Gastroesophageal sphincter (tissue), 4 donors: ENCODE results near the gene TAF10. TPM values are rescaled to one million over a fixed set of nuclear protein-coding genes. Genes with fewer than 3 reads are reported as not detected.

Source experiments
- ATAC-seq: fragments of 150-250 bp; one replicate; pipeline ENCODE4 v1.9.1; 2016; ENCODE audit warnings: mild to moderate bottlenecking, moderate library complexity
- H3K27ac ChIP-seq, 4 donors: fragments of 200-600 bp; sonication (generic) in 3 of 4; 1 replicate in 3 of 4; 2 replicates in 1 of 4; pipeline ENCODE4 v1.5.1; 2016 to 2019
- H3K27me3 ChIP-seq: fragments of 200-600 bp; sonication (generic); one replicate; pipeline ENCODE4 v1.5.1; 2019
- H3K36me3 ChIP-seq, 2 donors: fragments of 200-600 bp; sonication (generic); one replicate each; pipeline ENCODE4 v1.5.1; 2019; ENCODE audit warnings: control low read depth in 1 of 2
- H3K4me1 ChIP-seq, 3 donors: fragments of 200-600 bp; sonication (generic); 1 replicate in 2 of 3; 2 replicates in 1 of 3; pipeline ENCODE4 v1.5.1; 2016 to 2019; ENCODE audit warnings: control low read depth in 2 of 3
- H3K4me3 ChIP-seq, 2 donors: fragments of 200-600 bp; sonication (generic); one replicate each; pipeline ENCODE4 v1.5.1; 2019; ENCODE audit warnings: mild to moderate bottlenecking in 1 of 2, moderate library complexity in 1 of 2
- H3K9me3 ChIP-seq, 3 donors: fragments of 200-600 bp; sonication (generic); one replicate each; pipeline ENCODE4 v1.5.1; 2017 to 2019; ENCODE audit warnings: control low read depth in 2 of 3
- EP300 ChIP-seq: sonication (generic); formaldehyde crosslinking; IDR thresholded peaks from one replicate; pipeline ENCODE4 v1.6.1; 2017; ENCODE audit warnings: antibody characterized with exemption, mild to moderate bottlenecking
- POLR2A ChIP-seq, 2 donors: fragments of 450-650 bp; IDR thresholded peaks; one replicate each; pipeline ENCODE4 v1.6.1; 2017; ENCODE audit warnings: antibody characterized with exemption in 2 of 2, mild to moderate bottlenecking in 2 of 2, moderate library complexity in 1 of 2
- POLR2AphosphoS5 ChIP-seq: sonication (generic); formaldehyde crosslinking; IDR thresholded peaks from one replicate; pipeline ENCODE4 v1.6.1; 2017; ENCODE audit warnings: antibody characterized with exemption
- WGBS, 2 donors: methylation state at CpG; one replicate each; pipeline ENCODE4 v1.1.5; 2018; ENCODE audit warnings: low coverage in 1 of 2; 5-methylcytosine and 5-hydroxymethylcytosine counted together
- total RNA-seq, 4 donors: library from RNA; depleted of rRNA; stranded (reverse); fragments of >200 nt; gene quantifications; one replicate each; pipeline ENCODE4 v1.1.0, GENCODE V29; 2016
- TF ChIP-seq, protein P1 (sequence below), 4 experiments: fragments of 200-600 bp in 2 of 4; fragments of 450-650 bp in 2 of 4; sonication (generic) in 1 of 4; IDR thresholded peaks; one replicate each; pipeline ENCODE4 v1.5.1; 2017 to 2019; ENCODE audit warnings: antibody characterized with exemption in 4 of 4, mild to moderate bottlenecking in 2 of 4, moderate library complexity in 2 of 4

The TAF10 gene
- total RNA-seq, 4 donors from 2014 or later = 21.7 to 41.1 (median 35.4) TPM

DNA sequence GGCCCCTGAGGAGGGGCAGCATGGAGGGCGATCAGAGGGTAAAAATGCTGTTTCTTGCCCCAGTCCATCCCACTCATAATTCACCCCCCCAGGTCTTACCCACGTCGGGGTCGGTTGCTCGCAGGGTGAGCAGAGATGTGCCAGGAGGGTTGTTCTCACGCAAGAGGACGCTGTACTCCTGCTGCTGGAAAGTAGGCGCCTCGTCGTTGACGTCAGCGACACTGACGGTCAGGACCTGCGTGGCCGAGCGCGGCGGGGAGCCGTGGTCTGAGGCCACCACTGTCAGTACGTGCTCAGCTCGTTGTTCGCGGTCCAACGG lies 17.5 kb upstream of the TAF10 start:
- 89% methylated on average over 7 of the region's 24 CpGs; no CpG with 5 or more reads in 1 of the 2 donors for WGBS, 2 donors
- H3K4me1 ChIP-seq = peaks cover 0 to 16% (median under 1%) of the 10 kb centered on the region in 3 donors
- H3K27me3 ChIP-seq = no peaks in the 10 kb centered on the region
- H3K27ac ChIP-seq = no peak overlapping the region
- ATAC-seq = no peak
- no peaks in the 10 kb centered on the region for H3K9me3 ChIP-seq
- no peak for TF ChIP-seq POLR2A (IDR thresholded peaks at IDR 0.05)
- TF ChIP-seq POLR2AphosphoS5 = no peak
- TF ChIP-seq EP300 = no peak
- TF ChIP-seq, protein P1, sequence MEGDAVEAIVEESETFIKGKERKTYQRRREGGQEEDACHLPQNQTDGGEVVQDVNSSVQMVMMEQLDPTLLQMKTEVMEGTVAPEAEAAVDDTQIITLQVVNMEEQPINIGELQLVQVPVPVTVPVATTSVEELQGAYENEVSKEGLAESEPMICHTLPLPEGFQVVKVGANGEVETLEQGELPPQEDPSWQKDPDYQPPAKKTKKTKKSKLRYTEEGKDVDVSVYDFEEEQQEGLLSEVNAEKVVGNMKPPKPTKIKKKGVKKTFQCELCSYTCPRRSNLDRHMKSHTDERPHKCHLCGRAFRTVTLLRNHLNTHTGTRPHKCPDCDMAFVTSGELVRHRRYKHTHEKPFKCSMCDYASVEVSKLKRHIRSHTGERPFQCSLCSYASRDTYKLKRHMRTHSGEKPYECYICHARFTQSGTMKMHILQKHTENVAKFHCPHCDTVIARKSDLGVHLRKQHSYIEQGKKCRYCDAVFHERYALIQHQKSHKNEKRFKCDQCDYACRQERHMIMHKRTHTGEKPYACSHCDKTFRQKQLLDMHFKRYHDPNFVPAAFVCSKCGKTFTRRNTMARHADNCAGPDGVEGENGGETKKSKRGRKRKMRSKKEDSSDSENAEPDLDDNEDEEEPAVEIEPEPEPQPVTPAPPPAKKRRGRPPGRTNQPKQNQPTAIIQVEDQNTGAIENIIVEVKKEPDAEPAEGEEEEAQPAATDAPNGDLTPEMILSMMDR (IDR thresholded peaks at IDR 0.05) = no peak
- H3K36me3 ChIP-seq = peaks cover 0 to 95% of the 10 kb centered on the region in 2 donors
- H3K4me3 ChIP-seq = no peak overlapping the region

DNA sequence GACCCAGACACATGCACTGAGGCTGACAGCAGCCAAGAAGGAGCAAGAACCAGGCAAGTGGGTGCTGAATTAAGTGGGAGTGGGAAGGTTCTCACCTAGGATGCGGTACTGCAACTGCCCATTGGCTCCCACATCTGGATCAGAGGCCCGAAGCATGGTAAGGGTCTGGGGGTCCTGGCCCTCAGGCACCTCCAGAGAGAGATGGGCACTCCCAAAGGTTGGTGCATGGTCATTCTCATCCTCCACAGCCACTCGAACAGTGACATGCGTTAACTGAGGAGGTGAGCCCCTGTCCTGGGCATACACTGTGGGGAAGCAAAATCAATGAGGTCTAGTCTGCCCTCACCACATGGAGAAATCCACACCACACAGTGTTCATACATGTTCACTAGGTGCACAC lies 16.5 kb upstream of the TAF10 start:
- no peaks in the 10 kb centered on the region for H3K27me3 ChIP-seq
- 86 to 100% methylated on average over 1 to 2 of the region's 4 CpGs for WGBS, 2 donors
- no peak overlapping the region for H3K27ac ChIP-seq
- H3K4me3 ChIP-seq = no peak overlapping the region
- ATAC-seq = no peak
- no peaks in the 10 kb centered on the region for H3K9me3 ChIP-seq
- H3K36me3 ChIP-seq = peaks cover 0 to 100% of the 10 kb centered on the region in 2 donors
- H3K4me1 ChIP-seq = peaks cover 0 to 6% (median 0%) of the 10 kb centered on the region in 3 donors
- TF ChIP-seq POLR2A (IDR thresholded peaks at IDR 0.05) (no peak), EP300 (no peak)
- TF ChIP-seq, protein P1 (IDR thresholded peaks at IDR 0.05) = no peak

DNA sequence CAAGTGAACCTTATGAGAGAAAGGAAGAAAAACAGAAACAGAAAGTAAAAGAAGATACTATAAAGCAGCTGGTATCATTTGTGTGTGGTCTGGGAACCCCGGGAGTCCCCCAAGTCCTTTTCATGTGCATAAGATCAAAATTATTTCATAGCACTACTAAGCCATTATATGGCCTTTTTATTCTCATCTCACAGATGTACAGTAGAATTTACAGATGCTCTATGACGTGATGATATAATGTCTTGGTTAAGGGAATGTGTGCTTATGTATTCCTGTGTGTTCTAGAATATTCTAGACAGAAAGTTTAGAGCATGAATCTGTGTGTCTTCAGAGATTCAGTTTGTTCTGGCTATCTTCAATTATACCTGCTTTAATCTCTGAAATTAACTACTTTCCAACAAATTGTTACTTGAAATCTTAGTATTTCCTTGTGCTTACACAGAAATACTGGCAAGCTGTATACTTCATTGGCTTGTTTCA lies 15.8 kb upstream of the TAF10 start:
- 61 to 64% methylated on average over 2 of the region's 2 CpGs for WGBS, 2 donors
- H3K36me3 ChIP-seq = peaks cover 0 to 100% of the 10 kb centered on the region in 2 donors

DNA sequence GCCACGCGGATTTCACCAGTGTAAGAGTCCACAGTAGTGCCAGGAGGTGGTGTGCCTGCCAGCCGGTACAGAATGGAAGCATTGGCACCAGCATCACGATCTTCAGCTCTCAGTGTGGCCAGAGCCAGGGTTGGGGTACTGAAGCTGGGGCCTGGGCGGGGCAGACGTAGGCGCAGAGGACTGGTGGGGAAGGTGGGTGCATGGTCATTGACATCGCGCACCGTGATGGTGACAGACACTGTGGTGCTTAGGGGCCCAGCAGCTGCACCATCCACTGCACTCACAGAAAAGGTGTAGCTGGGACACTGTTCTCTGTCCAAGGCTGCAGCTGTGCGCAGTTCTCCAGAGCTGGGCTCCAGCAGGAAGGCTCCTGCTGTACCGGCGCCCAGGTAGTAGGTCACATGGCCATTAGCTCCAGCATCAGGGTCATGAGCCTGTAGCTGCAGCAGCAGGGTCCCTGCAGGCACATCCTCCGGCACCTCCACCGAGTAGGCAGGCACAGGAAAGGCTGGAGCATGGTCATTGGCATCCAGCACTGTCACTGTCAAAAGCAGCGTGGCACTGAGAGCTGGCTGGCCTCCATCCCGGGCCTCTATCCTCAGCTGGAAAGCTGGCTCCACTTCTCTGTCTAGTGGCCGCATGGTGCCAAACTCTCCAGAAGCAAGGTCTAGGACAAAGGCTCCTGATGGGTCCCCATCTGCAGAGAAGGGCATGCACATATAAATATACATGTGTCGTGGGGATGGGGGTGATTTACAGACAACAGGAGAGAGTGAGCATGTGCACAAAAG lies 15.2 kb upstream of the TAF10 start:
- peaks cover 0 to 99% of the 10 kb centered on the region in 2 donors for H3K36me3 ChIP-seq
- no peak overlapping the region for H3K27ac ChIP-seq
- no peak for TF ChIP-seq EP300
- TF ChIP-seq, protein P1 (IDR thresholded peaks at IDR 0.05) = no peak
- TF ChIP-seq POLR2AphosphoS5 = no peak
- TF ChIP-seq POLR2A (IDR thresholded peaks at IDR 0.05) = no peak
- H3K9me3 ChIP-seq = no peaks in the 10 kb centered on the region
- ATAC-seq = no peak
- WGBS, 2 donors = 60 to 68% methylated on average over 1 to 6 of the region's 19 CpGs
- no peaks in the 10 kb centered on the region for H3K4me1 ChIP-seq
- no peak overlapping the region for H3K4me3 ChIP-seq
- H3K27me3 ChIP-seq = no peaks in the 10 kb centered on the region

More for the DNA sequence above, 15.8 kb upstream of the TAF10 start:
- no peak for TF ChIP-seq EP300
- no peak for TF ChIP-seq POLR2AphosphoS5
- TF ChIP-seq, protein P1 (IDR thresholded peaks at IDR 0.05) = no peak
- no peak for TF ChIP-seq POLR2A (IDR thresholded peaks at IDR 0.05)
- ATAC-seq = no peak
- no peaks in the 10 kb centered on the region for H3K9me3 ChIP-seq
- H3K4me1 ChIP-seq = no peaks in the 10 kb centered on the region
- H3K27me3 ChIP-seq = no peaks in the 10 kb centered on the region
- H3K27ac ChIP-seq = no peak overlapping the region
- H3K4me3 ChIP-seq = no peak overlapping the region
